ENCODE data around the gene LIPN. TPM values are rescaled to one million over a fixed set of nuclear protein-coding genes. Genes with fewer than 3 reads are reported as not detected.

LIPN gene
- polyA plus RNA-seq, 1 donor from 2014 or later: not detected

GRCh38 chr10:88744002-88744401, 15.8 kb upstream of the LIPN start:
- Histone ChIP-seq H3K36me3 (ENCODE audit: insufficient read depth, low read length) (no peaks in the 10 kb centered on the region), H3K27me3 (ENCODE audit: insufficient read depth, low read depth, low read length) (no peaks in the 10 kb centered on the region), H2AFZ (ENCODE audit: low read depth, low read length) (no peak overlapping the region), H3K4me3 (ENCODE audit: low read length) (no peak overlapping the region), H3K9me2 (ENCODE audit: insufficient read depth, low read length) (no peaks in the 10 kb centered on the region), H3K9me3 (ENCODE audit: low read length) (no peaks in the 10 kb centered on the region), H3F3A (ENCODE audit: insufficient read depth, low read length, poor library complexity, severe bottlenecking) (no peaks in the 10 kb centered on the region), H4K20me1 (ENCODE audit: insufficient read depth) (no peaks in the 10 kb centered on the region), H3K9ac (ENCODE audit: low read length) (no peak overlapping the region), H3K4me2 (ENCODE audit: low read length) (no peak overlapping the region), H3K27ac (ENCODE audit: low read length) (no peak overlapping the region), H3K79me2 (replicated peaks; ENCODE audit: insufficient read depth, low read length) (no peaks in the 10 kb centered on the region)
- TF ChIP-seq SMC3 (conservative IDR thresholded peaks at IDR 0.05; ENCODE audit: poor library complexity) (no peak), TAF1 (IDR thresholded peaks at IDR 0.05; ENCODE audit: low read depth) (no peak), REST (IDR thresholded peaks at IDR 0.05; ENCODE audit: borderline replicate concordance) (no peak), CTCF (IDR thresholded peaks at IDR 0.05; ENCODE audit: poor library complexity, severe bottlenecking) (no peak), EP300 (conservative IDR thresholded peaks at IDR 0.05; ENCODE audit: poor library complexity, severe bottlenecking) (no peak), RAD21 (conservative IDR thresholded peaks at IDR 0.05) (no peak), POLR2AphosphoS5 (IDR thresholded peaks at IDR 0.05) (no peak), EZH2 (IDR thresholded peaks at IDR 0.05; ENCODE audit: borderline replicate concordance, insufficient read depth, low read length, poor library complexity, severe bottlenecking) (no peak), MXI1 (conservative IDR thresholded peaks at IDR 0.05; ENCODE audit: poor library complexity, severe bottlenecking) (no peak)

- Histone ChIP-seq H3K4me3 (ENCODE audit: low read length) (no peak overlapping the region), H3K27ac (ENCODE audit: low read length) (no peak overlapping the region), H3K9me2 (ENCODE audit: insufficient read depth, low read length) (no peaks in the 10 kb centered on the region), H3F3A (ENCODE audit: insufficient read depth, low read length, poor library complexity, severe bottlenecking) (no peaks in the 10 kb centered on the region), H3K4me2 (ENCODE audit: low read length) (no peak overlapping the region), H3K9me3 (ENCODE audit: low read length) (no peaks in the 10 kb centered on the region), H2AFZ (ENCODE audit: low read depth, low read length) (no peak overlapping the region), H3K79me2 (replicated peaks; ENCODE audit: insufficient read depth, low read length) (no peaks in the 10 kb centered on the region), H3K36me3 (ENCODE audit: insufficient read depth, low read length) (no peaks in the 10 kb centered on the region), H3K9ac (ENCODE audit: low read length) (no peak overlapping the region), H3K27me3 (ENCODE audit: insufficient read depth, low read depth, low read length) (no peaks in the 10 kb centered on the region), H4K20me1 (ENCODE audit: insufficient read depth) (no peaks in the 10 kb centered on the region)
- TF ChIP-seq MXI1 (conservative IDR thresholded peaks at IDR 0.05; ENCODE audit: poor library complexity, severe bottlenecking): no peak
- TF ChIP-seq REST (IDR thresholded peaks at IDR 0.05; ENCODE audit: borderline replicate concordance): no peak
- no peak for TF ChIP-seq RAD21 (conservative IDR thresholded peaks at IDR 0.05)
- no peak for TF ChIP-seq TAF1 (IDR thresholded peaks at IDR 0.05; ENCODE audit: low read depth)
- TF ChIP-seq SMC3 (conservative IDR thresholded peaks at IDR 0.05; ENCODE audit: poor library complexity): no peak
Observed at GRCh38 chr10:88745633-88746032, 14.2 kb upstream of the LIPN start.

Data from neural cell (in vitro differentiated cells).